ENCODE results near the gene GPR55.

DNA sequence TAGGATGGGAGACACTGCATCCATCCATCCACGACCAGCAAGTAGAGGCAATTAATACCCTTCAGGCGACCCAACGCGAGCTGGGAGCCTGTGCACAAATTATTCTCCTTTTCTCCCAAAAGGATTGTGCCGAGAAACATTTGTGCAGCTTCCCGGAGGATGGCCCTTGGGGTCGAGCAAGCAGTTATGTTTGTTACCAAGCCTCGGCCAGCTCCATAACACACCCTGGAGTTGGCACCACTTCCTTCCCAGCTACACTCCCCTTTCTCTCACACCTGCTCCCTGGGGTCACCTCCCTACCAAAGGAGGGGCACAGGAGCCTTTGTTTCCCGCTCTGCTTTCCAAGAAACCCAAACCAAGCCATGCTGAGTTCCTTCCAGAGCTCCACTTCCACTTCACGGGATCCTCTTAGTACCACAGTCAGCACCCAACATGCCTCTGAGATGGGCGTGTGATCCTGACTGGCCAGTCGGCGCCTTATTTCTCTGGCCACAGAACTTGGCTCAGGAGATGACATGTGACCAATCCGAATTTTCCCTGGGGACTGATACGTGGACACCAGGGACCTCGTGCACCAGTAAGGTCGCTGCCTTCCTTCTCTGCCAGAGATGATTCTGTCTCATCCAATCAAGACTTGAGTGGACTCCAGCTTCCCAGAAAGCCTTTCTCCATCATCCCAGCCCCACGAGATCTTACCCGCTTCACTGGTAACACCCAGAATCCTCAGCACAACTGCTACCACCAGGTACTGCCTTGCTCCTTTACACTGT, 28.5 kb downstream of the GPR55 start:
- TF ChIP-seq TCF7 (IDR thresholded peaks at IDR 0.05; ENCODE audit: borderline replicate concordance), result no peak
- TF ChIP-seq, protein P1, sequence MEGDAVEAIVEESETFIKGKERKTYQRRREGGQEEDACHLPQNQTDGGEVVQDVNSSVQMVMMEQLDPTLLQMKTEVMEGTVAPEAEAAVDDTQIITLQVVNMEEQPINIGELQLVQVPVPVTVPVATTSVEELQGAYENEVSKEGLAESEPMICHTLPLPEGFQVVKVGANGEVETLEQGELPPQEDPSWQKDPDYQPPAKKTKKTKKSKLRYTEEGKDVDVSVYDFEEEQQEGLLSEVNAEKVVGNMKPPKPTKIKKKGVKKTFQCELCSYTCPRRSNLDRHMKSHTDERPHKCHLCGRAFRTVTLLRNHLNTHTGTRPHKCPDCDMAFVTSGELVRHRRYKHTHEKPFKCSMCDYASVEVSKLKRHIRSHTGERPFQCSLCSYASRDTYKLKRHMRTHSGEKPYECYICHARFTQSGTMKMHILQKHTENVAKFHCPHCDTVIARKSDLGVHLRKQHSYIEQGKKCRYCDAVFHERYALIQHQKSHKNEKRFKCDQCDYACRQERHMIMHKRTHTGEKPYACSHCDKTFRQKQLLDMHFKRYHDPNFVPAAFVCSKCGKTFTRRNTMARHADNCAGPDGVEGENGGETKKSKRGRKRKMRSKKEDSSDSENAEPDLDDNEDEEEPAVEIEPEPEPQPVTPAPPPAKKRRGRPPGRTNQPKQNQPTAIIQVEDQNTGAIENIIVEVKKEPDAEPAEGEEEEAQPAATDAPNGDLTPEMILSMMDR (IDR thresholded peaks at IDR 0.05 in 2 of 3, conservative IDR thresholded peaks at IDR 0.05 in 1 of 3; ENCODE audit: control insufficient read depth in 2 of 3, extremely low read depth in 1 of 3, insufficient read depth in 1 of 3, low read depth in 3 of 3, low read length in 3 of 3), result no peak
- no peak for TF ChIP-seq CEBPB (IDR thresholded peaks at IDR 0.05; ENCODE audit: borderline replicate concordance in 1 of 2, low read depth in 2 of 2, low read length in 2 of 2)
- no peak for TF ChIP-seq YY1 (IDR thresholded peaks at IDR 0.05; ENCODE audit: low read depth, low read length)
- TF ChIP-seq USF1 (IDR thresholded peaks at IDR 0.05; ENCODE audit: borderline replicate concordance, extremely low read length, insufficient read depth, low read depth, low read length), result no peak
- no peak for TF ChIP-seq ZNF687 (IDR thresholded peaks at IDR 0.05)
